Neural crest cell (in vitro differentiated cells): ENCODE results near the gene CCDC197. TPM values are rescaled to one million over a fixed set of nuclear protein-coding genes. Genes with fewer than 3 reads are reported as not detected.

Source experiments
- DNase-seq: peaks from one replicate; pipeline ENCODE4 v3.0.0; 2021; ENCODE audit warnings: low read depth, mixed read lengths, low spot score
- H3K27ac Mint-ChIP-seq: one replicate; pipeline ENCODE4 v1.8.0; 2021; ENCODE audit warnings: mild to moderate bottlenecking, mixed read lengths; ENCODE audit not compliant: unreplicated experiment
- H3K27me3 Mint-ChIP-seq: 2 replicates; pipeline ENCODE4 v1.8.0; 2021; ENCODE audit warnings: low read depth, mild to moderate bottlenecking, mixed read lengths
- H3K36me3 Mint-ChIP-seq: 2 replicates; pipeline ENCODE4 v1.8.0; 2021; ENCODE audit warnings: low read depth, mild to moderate bottlenecking, mixed read lengths
- H3K4me1 Mint-ChIP-seq: 2 replicates; pipeline ENCODE4 v1.8.0; 2021; ENCODE audit warnings: mixed read lengths
- H3K4me3 Mint-ChIP-seq: one replicate; pipeline ENCODE4 v1.8.0; 2021; ENCODE audit warnings: mild to moderate bottlenecking, mixed read lengths
- H3K9me3 Mint-ChIP-seq: 2 replicates; pipeline ENCODE4 v1.8.0; 2021; ENCODE audit warnings: mixed read lengths
- CTCF ChIP-seq: fragments of 200-600 bp; sonication (generic); conservative IDR thresholded peaks from 2 replicates; pipeline ENCODE4 v1.5.0; 2021; ENCODE audit warnings: antibody characterized with exemption, mild to moderate bottlenecking
- total RNA-seq: library from RNA; stranded (reverse); gene quantifications from 2 replicates; pipeline ENCODE4 v1.2.1, GENCODE V29; 2021

Gene CCDC197
- total RNA-seq, 1 donor from 2014 or later, result not detected

- no peak for DNase-seq
- TF ChIP-seq CTCF, result no peak
- H3K9me3 Mint-ChIP-seq, result no peaks in the 10 kb centered on the region
- H3K4me3 Mint-ChIP-seq, result no peak overlapping the region
- H3K27me3 Mint-ChIP-seq, result no peaks in the 10 kb centered on the region
- peaks cover 7% of the 10 kb centered on the region for H3K4me1 Mint-ChIP-seq
- no peak overlapping the region for H3K27ac Mint-ChIP-seq
- no peaks in the 10 kb centered on the region for H3K36me3 Mint-ChIP-seq
Observed at GRCh38 chr14:93994919-93995682, 2.0 kb upstream of the CCDC197 start.

GRCh38 chr14:93996130-93996695, 888 bp upstream of the CCDC197 start:
- Mint-ChIP-seq H3K27ac (no peak overlapping the region), H3K9me3 (no peaks in the 10 kb centered on the region), H3K27me3 (no peaks in the 10 kb centered on the region), H3K4me3 (no peak overlapping the region), H3K36me3 (no peaks in the 10 kb centered on the region), H3K4me1 (no peaks in the 10 kb centered on the region)
- no peak for TF ChIP-seq CTCF
- no peak for DNase-seq

GRCh38 chr14:93997916-93998870, 1.1 kb downstream of the CCDC197 start:
- Mint-ChIP-seq H3K9me3 (no peaks in the 10 kb centered on the region), H3K27me3 (peaks cover 7% of the 10 kb centered on the region), H3K36me3 (no peaks in the 10 kb centered on the region), H3K27ac (no peak overlapping the region), H3K4me1 (peaks cover 7% of the 10 kb centered on the region), H3K4me3 (no peak overlapping the region)
- TF ChIP-seq CTCF, result no peak
- DNase-seq, result no peak

- Mint-ChIP-seq H3K4me3 (no peak overlapping the region), H3K27ac (no peak overlapping the region), H3K27me3 (peaks cover 11% of the 10 kb centered on the region)
Observed at GRCh38 chr14:93998871-93999403, 1.8 kb downstream of the CCDC197 start.

More at GRCh38 chr14:93998871-93999403, 1.8 kb downstream of the CCDC197 start:
- DNase-seq, result no peak
- H3K36me3 Mint-ChIP-seq, result no peaks in the 10 kb centered on the region
- H3K9me3 Mint-ChIP-seq, result no peaks in the 10 kb centered on the region
- no peak for TF ChIP-seq CTCF
- peaks cover 7% of the 10 kb centered on the region for H3K4me1 Mint-ChIP-seq
